Body of pancreas (tissue), 4 donors: ENCODE measurements around the gene MSI2. TPM values are rescaled to one million over a fixed set of nuclear protein-coding genes. Genes with fewer than 3 reads are reported as not detected.

Source experiments
- ATAC-seq: fragments of 150-250 bp; one replicate; pipeline ENCODE4 v1.9.1; 2016
- DNase-seq, 4 donors: peaks; one replicate each; pipeline ENCODE4 v3.0.0-alpha.2; 2019
- H3K27ac ChIP-seq, 4 donors: fragments of 200-600 bp; sonication (generic); 1 replicate in 3 of 4; 2 replicates in 1 of 4; pipeline versions ENCODE4 v1.5.1 to v1.6.1; 2016 to 2019; ENCODE audit warnings: mild to moderate bottlenecking in 1 of 4, mixed read lengths in 1 of 4, moderate library complexity in 1 of 4
- H3K27me3 ChIP-seq, 2 donors: fragments of 200-600 bp; sonication (generic); one replicate each; pipeline ENCODE4 v1.6.0; 2016; ENCODE audit warnings: mild to moderate bottlenecking in 1 of 2
- H3K36me3 ChIP-seq, 2 donors: fragments of 200-600 bp; sonication (generic); replicated peaks in 1 of 2; 2 replicates each; pipeline ENCODE4 v1.5.1; 2016; ENCODE audit warnings: low read depth in 2 of 2; ENCODE audit not compliant: insufficient read depth in 1 of 2
- H3K4me1 ChIP-seq: fragments of 200-600 bp; sonication (generic); one replicate; pipeline ENCODE4 v1.6.0; 2016
- H3K4me3 ChIP-seq, 2 donors: fragments of 200-600 bp; sonication (generic); 1 replicate in 1 of 2; 2 replicates in 1 of 2; pipeline ENCODE4 v1.5.1; 2016 to 2019
- H3K9me3 ChIP-seq, 3 donors: fragments of 200-600 bp; sonication (generic); 1 replicate in 2 of 3; 2 replicates in 1 of 3; pipeline ENCODE4 v1.5.1; 2016
- POLR2A ChIP-seq, 3 donors: fragments of 450-650 bp; IDR thresholded peaks; one replicate each; pipeline ENCODE4 v1.6.1; 2016; ENCODE audit warnings: antibody characterized with exemption in 3 of 3, mild to moderate bottlenecking in 2 of 3
- WGBS, 2 donors: methylation state at CpG; one replicate each; pipeline ENCODE4 v1.1.5; 2017; 5-methylcytosine and 5-hydroxymethylcytosine counted together
- intact Hi-C: fragments of 100-400 bp; cut with DNase I; formaldehyde crosslinking; loops from one replicate; pipeline ENCODE4 v1.15.1; 2023
- total RNA-seq, 2 donors: library from RNA; depleted of rRNA; stranded (reverse); fragments of >200 nt; gene quantifications; one replicate each; pipeline ENCODE4 v1.1.0, GENCODE V29; 2016
- TF ChIP-seq, protein P1 (sequence below), 7 experiments: fragments of 450-650 bp in 4 of 7; fragments of 200-600 bp in 3 of 7; sonication (generic) in 3 of 7; IDR thresholded peaks; one replicate each; pipeline ENCODE4 v1.5.1; 2016 to 2019; ENCODE audit warnings: antibody characterized with exemption in 7 of 7

MSI2 gene
- total RNA-seq, 2 donors from 2014 or later: 21.1 to 28.5 TPM

DNA sequence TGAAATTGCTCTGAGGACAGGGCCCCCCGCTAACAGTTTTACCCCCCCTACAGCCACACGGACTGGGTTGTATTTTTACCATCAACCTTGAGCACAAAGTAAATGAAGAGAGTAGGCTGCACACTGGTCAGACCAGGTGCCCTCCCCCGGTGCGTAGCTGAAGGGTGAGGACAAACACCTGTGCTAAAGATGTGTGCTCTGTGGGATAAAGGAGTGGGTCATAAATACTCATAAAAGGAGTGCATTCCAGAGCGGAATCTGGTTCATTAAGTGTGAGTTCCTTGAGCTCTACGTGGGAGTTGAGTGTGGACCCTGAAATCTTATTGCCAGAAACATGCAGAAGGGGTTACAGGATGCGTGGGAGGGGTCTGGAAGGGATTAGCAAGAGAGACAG is 271.7 kb downstream of the MSI2 start:
- intact Hi-C loops: no loop called here
- DNase-seq (peak in 1 of 4 donors; percentile 20), ATAC-seq (peak; percentile 44)
- 59 to 63% methylated on average over 7 of the region's 7 CpGs for WGBS, 2 donors
- no peaks in the 10 kb centered on the region for H3K27me3 ChIP-seq
- H3K4me1 ChIP-seq: peaks cover 34% of the 10 kb centered on the region
- H3K36me3 ChIP-seq: no peaks in the 10 kb centered on the region
- no peak overlapping the region for H3K4me3 ChIP-seq
- peak overlapping the region in 1 of 4 donors; percentile 3 for H3K27ac ChIP-seq
- TF ChIP-seq, protein P1, sequence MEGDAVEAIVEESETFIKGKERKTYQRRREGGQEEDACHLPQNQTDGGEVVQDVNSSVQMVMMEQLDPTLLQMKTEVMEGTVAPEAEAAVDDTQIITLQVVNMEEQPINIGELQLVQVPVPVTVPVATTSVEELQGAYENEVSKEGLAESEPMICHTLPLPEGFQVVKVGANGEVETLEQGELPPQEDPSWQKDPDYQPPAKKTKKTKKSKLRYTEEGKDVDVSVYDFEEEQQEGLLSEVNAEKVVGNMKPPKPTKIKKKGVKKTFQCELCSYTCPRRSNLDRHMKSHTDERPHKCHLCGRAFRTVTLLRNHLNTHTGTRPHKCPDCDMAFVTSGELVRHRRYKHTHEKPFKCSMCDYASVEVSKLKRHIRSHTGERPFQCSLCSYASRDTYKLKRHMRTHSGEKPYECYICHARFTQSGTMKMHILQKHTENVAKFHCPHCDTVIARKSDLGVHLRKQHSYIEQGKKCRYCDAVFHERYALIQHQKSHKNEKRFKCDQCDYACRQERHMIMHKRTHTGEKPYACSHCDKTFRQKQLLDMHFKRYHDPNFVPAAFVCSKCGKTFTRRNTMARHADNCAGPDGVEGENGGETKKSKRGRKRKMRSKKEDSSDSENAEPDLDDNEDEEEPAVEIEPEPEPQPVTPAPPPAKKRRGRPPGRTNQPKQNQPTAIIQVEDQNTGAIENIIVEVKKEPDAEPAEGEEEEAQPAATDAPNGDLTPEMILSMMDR (IDR thresholded peaks at IDR 0.05): no peak
- TF ChIP-seq POLR2A (IDR thresholded peaks at IDR 0.05): no peak
- no peaks in the 10 kb centered on the region for H3K9me3 ChIP-seq

DNA sequence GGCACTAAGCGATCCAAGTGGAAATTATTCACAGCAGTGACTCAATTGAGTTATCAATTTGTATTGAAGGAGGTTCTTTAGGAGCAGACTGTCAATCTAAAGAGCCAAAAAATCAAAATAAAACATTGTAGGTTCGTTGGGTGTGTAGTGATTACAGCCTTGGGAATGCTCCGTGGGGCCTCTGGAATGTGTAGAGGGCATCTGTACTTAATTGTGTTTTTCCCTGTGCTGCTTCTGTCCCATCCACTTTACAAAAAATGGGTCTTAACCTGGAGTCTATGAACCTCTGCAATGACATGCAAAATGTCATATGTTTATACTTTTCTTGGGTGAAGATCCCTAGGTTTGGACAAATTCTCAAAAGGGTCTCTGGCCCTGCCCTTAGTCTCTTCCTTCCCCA is 273.7 kb downstream of the MSI2 start:
- TF ChIP-seq, protein P1 (IDR thresholded peaks at IDR 0.05): no peak
- Histone ChIP-seq H3K27me3 (no peaks in the 10 kb centered on the region), H3K9me3 (no peaks in the 10 kb centered on the region), H3K27ac (no peak overlapping the region), H3K4me1 (peaks cover 26% of the 10 kb centered on the region), H3K36me3 (no peaks in the 10 kb centered on the region), H3K4me3 (no peak overlapping the region)
- ATAC-seq (no peak), DNase-seq (no peak)
- intact Hi-C loops: no loop called here
- WGBS, 2 donors: 59 to 75% methylated on average over 3 of the region's 3 CpGs

DNA sequence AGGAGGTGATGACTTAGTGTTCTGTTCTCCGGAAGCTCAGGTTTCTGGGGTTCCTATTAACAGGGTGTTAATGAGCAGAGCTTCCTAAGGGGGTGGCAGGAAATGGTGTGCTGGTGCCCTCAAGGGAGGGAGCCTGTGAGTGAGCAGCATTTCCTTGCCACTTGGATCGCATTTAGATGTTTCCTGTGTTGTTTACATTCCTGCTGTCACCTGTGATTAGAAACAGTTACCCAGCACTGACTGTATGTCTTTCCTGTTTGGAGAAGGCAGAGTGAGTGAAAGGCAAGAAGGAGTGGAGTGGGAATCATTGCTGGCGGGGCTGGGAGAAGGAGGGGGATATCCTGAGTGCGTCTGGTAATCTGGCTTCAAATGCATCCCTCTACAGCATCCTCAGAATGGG is 274.2 kb downstream of the MSI2 start:
- Histone ChIP-seq H3K9me3 (no peaks in the 10 kb centered on the region), H3K27ac (no peak overlapping the region), H3K36me3 (no peaks in the 10 kb centered on the region), H3K4me1 (peaks cover 31% of the 10 kb centered on the region), H3K27me3 (no peaks in the 10 kb centered on the region), H3K4me3 (no peak overlapping the region)
- intact Hi-C loops: no loop called here
- TF ChIP-seq, protein P1 (IDR thresholded peaks at IDR 0.05): no peak
- no peak for TF ChIP-seq POLR2A (IDR thresholded peaks at IDR 0.05)
- no peak for ATAC-seq
- WGBS, 2 donors: 53 to 54% methylated on average over 4 of the region's 4 CpGs
- DNase-seq: no peak

DNA sequence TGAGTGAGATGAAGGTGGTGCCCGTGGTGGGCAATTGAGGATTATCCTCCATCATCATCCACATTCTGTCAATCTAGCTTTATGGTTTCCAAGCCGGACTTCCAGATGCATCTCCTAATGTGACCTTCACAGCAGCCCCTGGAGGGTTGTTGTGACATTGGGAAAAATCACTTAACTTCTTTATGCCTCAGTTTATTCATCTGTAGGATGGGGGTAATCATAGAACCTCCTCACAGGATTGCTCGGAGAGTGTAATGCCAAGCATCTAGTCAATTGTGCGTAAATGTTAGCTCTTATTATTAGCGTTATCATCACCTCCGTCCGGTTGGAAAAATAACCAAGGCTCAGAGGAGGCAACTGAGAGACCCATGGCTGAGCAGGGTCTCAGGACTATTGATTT is 274.8 kb downstream of the MSI2 start:
- Histone ChIP-seq H3K4me3 (no peak overlapping the region), H3K36me3 (no peaks in the 10 kb centered on the region), H3K27me3 (no peaks in the 10 kb centered on the region), H3K27ac (peak overlapping the region in 1 of 4 donors; percentile 3), H3K4me1 (peaks cover 33% of the 10 kb centered on the region), H3K9me3 (no peaks in the 10 kb centered on the region)
- DNase-seq (no peak), ATAC-seq (no peak)
- intact Hi-C loops: no loop called here
- no peak for TF ChIP-seq POLR2A (IDR thresholded peaks at IDR 0.05)
- TF ChIP-seq, protein P1 (IDR thresholded peaks at IDR 0.05): no peak
- 92 to 96% methylated on average over 7 of the region's 7 CpGs for WGBS, 2 donors

DNA sequence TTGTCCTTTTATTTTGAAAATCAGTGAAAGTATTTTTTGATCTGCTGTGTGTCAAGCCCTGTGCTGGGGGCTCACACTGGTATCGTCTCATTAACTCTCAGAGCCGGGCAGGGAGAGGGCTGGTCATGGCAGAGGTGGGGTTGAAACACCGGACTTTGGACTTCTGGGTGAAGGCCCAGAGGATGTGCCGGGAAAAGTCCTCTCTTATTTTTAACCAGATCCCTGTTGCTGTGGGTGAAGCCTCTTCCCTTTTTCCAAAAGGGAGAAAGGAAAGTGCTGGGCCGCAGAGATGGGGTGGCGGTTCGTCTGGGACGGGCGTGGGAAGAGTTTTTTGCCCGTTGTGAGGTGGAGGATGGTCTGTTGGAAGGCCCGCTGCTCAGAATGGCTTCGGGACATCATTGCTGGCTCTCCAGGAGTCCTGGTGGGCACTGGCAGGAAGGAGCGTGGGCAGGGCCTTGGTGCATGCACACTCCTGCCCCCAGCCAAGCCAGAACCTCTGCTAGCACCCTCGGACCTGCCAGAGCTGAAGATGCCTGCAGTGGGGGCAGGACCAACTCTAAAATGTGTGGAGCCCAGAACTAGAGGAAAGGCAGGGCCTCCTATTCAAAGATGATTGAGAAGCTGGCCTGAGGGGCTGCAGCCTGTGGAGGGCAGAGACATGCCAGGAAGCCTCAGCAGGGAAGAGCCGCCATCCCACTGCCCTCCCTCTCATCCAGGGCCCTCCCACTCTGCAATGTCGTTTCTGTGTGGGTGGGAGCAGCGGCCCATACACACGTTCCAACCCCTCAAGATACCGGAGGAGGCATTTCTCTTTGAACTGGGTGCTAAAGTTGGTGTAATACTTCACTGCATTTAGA is 275.6 kb downstream of the MSI2 start:
- TF ChIP-seq POLR2A (IDR thresholded peaks at IDR 0.05): no peak
- TF ChIP-seq, protein P1 (IDR thresholded peaks at IDR 0.05): no peak
- peak overlapping the region in 2 of 4 donors; percentile 3 to 23 for H3K27ac ChIP-seq
- intact Hi-C loops: no loop called here

More for the DNA sequence above, 275.6 kb downstream of the MSI2 start:
- no peaks in the 10 kb centered on the region for H3K9me3 ChIP-seq
- WGBS, 2 donors: 69 to 77% methylated on average over 19 of the region's 19 CpGs
- no peak overlapping the region for H3K4me3 ChIP-seq
- no peak for DNase-seq
- ATAC-seq: no peak
- H3K27me3 ChIP-seq: no peaks in the 10 kb centered on the region
- H3K36me3 ChIP-seq: no peaks in the 10 kb centered on the region
- peaks cover 29% of the 10 kb centered on the region for H3K4me1 ChIP-seq
